GM19240 (cell line): ENCODE data around the gene BID.

Experiments used
- DNase-seq: peaks from one replicate; pipeline ENCODE4 v3.0.0; 2011; ENCODE audit warnings: low spot score; ENCODE audit not compliant: insufficient read length

Gene BID

GRCh38 chr22:17803609-17804270 lies 29.5 kb upstream of the BID start:
- DNase-seq: no peak

- DNase-seq: no peak
Observed at GRCh38 chr22:17802822-17803221, 28.6 kb upstream of the BID start.

- DNase-seq: no peak
Observed at GRCh38 chr22:17802411-17802810, 28.1 kb upstream of the BID start.

- peak; percentile 69 for DNase-seq
Observed at GRCh38 chr22:17797721-17798559, 23.7 kb upstream of the BID start.

- no peak for DNase-seq
Observed at GRCh38 chr22:17796695-17797094, 22.4 kb upstream of the BID start.

- no peak for DNase-seq
Observed at GRCh38 chr22:17795661-17796548, 21.6 kb upstream of the BID start.

GRCh38 chr22:17794726-17795542 lies 20.7 kb upstream of the BID start:
- DNase-seq: no peak

GRCh38 chr22:17792854-17793434 lies 18.7 kb upstream of the BID start:
- no peak for DNase-seq

GRCh38 chr22:17792299-17792698 lies 18.0 kb upstream of the BID start:
- no peak for DNase-seq

- DNase-seq: no peak
Observed at GRCh38 chr22:17791196-17791595, 16.9 kb upstream of the BID start.

- DNase-seq: no peak
Observed at GRCh38 chr22:17789379-17790200, 15.3 kb upstream of the BID start.

GRCh38 chr22:17788528-17789378 lies 14.5 kb upstream of the BID start:
- DNase-seq: no peak

GRCh38 chr22:17787716-17788330 lies 13.6 kb upstream of the BID start:
- no peak for DNase-seq

GRCh38 chr22:17787241-17787640 lies 13.0 kb upstream of the BID start:
- DNase-seq: no peak

- no peak for DNase-seq
Observed at GRCh38 chr22:17786435-17787161, 12.3 kb upstream of the BID start.

GRCh38 chr22:17785185-17786184 lies 11.2 kb upstream of the BID start:
- no peak for DNase-seq
